ENCODE data around the gene AHDC1.

AHDC1 gene

GRCh38 chr1:27581823-27582243, 22.1 kb downstream of the AHDC1 start:
- no peak for TF ChIP-seq CTCF (IDR thresholded peaks at IDR 0.05; ENCODE audit: low read depth, low read length)
- Histone ChIP-seq H3K4me1 (peaks cover 3% of the 10 kb centered on the region; the same call in 1 of the 2 replicates), H3K36me3 (no peaks in the 10 kb centered on the region), H3K27me3 (no peaks in the 10 kb centered on the region), H3K9me3 (no peaks in the 10 kb centered on the region), H3K4me3 (ENCODE audit: low read depth, low read length) (no peak overlapping the region)
- DNase-seq = no peak

DNA sequence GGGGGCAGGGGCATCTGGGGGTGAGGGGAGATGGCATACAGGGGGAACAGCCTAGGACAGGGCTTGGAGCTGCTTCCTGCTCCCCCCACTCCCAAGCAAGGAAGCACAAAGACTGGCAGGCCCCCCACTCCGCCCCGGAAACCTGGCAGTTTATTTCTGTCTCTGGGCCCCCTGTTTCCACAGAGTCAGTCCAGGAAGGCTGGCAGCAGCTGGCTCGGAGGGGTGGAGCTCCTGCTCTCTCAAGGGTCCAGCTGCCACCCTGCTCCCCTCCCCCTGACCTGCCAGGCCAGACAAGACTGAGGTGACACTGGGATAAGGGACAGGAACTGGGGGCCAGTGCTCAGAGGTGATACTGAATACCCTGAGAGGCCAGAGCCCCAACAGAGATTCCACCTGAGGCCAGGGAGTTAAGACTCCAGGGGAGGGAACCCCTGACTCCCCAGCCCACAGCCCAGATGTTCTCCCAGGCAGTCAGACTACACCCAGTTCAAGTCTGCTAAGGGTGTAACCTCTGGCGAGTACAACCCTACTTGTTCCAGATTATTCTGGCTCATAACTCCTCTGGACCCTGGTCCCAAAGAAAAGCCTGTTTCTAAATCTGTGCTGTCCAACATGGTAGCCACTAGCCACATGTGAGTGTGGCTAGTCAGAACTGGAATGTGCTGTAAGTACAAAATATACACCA, 26.3 kb downstream of the AHDC1 start:
- H3K9me3 ChIP-seq = no peaks in the 10 kb centered on the region
- peaks cover 26% of the 10 kb centered on the region for H3K4me1 ChIP-seq

GRCh38 chr1:27576806-27577227, 27.1 kb downstream of the AHDC1 start:
- Histone ChIP-seq H3K4me1 (peaks cover 34% of the 10 kb centered on the region), H3K27me3 (no peaks in the 10 kb centered on the region), H3K9me3 (no peaks in the 10 kb centered on the region), H3K36me3 (no peaks in the 10 kb centered on the region), H3K4me3 (ENCODE audit: low read depth, low read length) (no peak overlapping the region)
- TF ChIP-seq CTCF (IDR thresholded peaks at IDR 0.05; ENCODE audit: low read depth, low read length) = no peak
- DNase-seq = no peak

More for the DNA sequence above, 26.3 kb downstream of the AHDC1 start:
- H3K27me3 ChIP-seq = no peaks in the 10 kb centered on the region
- DNase-seq = no peak
- H3K36me3 ChIP-seq = no peaks in the 10 kb centered on the region
- no peak for TF ChIP-seq CTCF (IDR thresholded peaks at IDR 0.05; ENCODE audit: low read depth, low read length)
- no peak overlapping the region for H3K4me3 ChIP-seq (ENCODE audit: low read depth, low read length)

DNA sequence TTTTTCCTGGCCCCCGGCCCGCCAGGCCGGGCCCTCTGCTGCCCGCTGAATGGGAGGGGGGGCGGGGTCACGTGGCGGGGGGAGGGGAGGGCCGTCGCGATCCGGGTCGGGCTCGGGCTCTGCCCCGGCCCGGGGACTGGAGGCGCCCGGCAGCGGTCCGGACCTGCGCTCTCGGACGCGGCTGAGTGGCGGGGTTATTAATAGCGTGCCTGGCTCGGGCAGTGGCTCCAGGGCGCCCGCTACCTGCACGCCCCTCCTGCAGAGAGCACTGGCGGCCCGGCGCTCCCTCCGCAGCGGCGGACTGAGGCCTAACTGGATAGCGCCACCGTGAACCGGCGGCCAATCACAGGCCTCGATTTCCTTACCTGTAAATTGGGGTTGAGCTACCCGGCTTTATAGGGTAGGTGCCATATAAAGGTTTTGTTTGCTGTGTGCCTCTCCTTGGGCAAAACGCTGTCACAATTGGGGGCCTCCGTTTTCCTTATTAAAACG, 28.1 kb downstream of the AHDC1 start:
- TF ChIP-seq CTCF (IDR thresholded peaks at IDR 0.05; ENCODE audit: low read depth, low read length) = 0 out of 2 replicates have a peak, but pooled peaks have one; percentile 3
- peak overlapping the region; percentile 38 for H3K4me3 ChIP-seq (ENCODE audit: low read depth, low read length)
- no peaks in the 10 kb centered on the region for H3K9me3 ChIP-seq
- H3K36me3 ChIP-seq = no peaks in the 10 kb centered on the region
- H3K27me3 ChIP-seq = no peaks in the 10 kb centered on the region
- DNase-seq = peak; percentile 52
- H3K4me1 ChIP-seq = peaks cover 34% of the 10 kb centered on the region

DNA sequence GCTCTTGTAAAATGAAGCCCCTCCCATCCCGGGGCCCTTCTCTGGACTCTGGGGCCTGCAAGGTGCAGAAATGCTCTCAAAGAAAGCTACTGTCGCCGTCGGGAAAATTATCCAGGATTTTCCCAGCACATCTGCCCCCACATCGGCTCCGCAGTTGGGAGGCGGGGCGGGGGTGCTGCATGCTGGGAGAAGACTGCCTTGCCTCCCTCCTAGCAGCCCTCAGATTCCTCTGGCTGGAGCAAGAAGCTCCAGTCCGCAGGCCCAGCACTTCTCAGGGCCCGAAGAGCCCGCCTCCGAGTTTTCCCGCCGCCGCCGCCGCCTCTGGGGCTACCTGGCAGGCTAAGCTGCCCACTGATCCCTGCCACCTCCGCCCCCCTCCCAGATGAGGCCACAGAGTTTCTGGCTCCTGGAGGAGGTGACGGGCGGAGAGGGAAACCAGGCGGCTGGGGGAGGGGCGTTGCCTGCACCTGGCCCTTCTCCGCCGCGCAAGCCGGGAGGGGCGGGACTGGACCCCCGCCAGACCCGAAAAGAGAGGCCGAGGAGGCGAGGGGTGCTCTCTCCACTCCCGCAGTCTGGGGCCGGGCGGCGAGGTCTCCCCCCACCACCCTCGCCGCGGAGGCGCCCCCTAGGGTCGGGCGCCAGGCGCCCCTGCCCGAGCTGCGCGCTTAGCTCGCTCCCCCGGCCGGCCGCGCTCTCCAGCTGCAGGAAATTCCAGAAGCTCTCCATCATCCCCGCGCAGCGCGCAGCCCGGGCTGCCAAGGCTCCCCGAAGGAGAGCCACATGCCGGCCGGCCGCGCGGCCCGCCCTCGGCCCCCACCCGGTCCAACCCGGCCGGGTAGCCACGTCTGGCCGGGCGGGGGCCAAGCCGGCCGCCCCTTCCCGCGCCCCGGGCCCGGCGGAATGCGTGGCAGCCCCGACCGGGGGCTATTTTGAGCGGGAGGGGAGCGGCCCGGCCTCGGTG, 28.8 kb downstream of the AHDC1 start:
- Histone ChIP-seq H3K36me3 (no peaks in the 10 kb centered on the region), H3K27me3 (no peaks in the 10 kb centered on the region), H3K4me1 (peaks cover 34% of the 10 kb centered on the region), H3K4me3 (ENCODE audit: low read depth, low read length) (peak overlapping the region; percentile 38), H3K9me3 (no peaks in the 10 kb centered on the region)
- peak; percentile 32; the same call in 1 of the 2 replicates for TF ChIP-seq CTCF (IDR thresholded peaks at IDR 0.05; ENCODE audit: low read depth, low read length)
- DNase-seq = peak; percentile 76

Measured in BE2C (cell line).